Measurements from ENCODE around the gene GLTPD2.
"Not testable (repeated sequence)": the region's sequence is repeated elsewhere in the genome, so short reads cannot be mapped to it uniquely, and the experiment has no call there.

GLTPD2 gene

DNA sequence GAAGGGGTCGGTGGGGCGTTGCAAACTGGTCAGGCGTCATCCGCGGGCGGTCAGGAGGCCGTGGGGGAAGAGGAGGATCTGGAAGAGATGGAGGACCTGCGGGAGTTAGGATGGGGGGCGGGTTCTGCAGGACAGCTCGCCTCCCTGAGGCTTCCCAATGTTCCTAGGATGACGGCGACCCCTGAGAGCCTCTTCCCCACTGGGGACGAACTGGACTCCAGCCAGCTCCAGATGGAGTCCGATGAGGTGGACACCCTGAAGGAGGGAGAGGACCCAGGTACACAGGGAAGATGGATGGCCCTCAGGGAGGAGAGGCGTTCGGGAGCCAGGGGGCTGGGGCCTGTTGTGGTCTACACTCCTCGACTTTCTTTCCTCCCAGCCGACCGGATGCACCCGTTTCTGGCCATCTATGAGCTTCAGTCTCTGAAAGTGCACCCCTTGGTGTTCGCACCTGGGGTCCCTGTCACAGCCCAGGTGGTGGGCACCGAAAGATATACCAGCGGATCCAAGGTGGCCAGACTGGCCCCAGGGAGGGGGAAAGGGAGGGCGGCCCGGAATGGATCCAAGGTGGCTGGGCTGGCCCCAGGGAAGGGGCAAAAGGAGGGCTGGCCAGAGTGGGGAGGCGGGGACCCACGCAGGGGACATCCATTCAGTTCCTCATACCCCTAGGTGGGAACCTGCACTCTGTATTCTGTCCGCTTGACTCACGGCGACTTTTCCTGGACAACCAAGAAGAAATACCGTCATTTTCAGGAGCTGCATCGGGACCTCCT is 19.0 kb downstream of the GLTPD2 start:
- DNase-seq (ENCODE audit: low read depth in 1 of 2, low spot score in 1 of 2): no peak

DNA sequence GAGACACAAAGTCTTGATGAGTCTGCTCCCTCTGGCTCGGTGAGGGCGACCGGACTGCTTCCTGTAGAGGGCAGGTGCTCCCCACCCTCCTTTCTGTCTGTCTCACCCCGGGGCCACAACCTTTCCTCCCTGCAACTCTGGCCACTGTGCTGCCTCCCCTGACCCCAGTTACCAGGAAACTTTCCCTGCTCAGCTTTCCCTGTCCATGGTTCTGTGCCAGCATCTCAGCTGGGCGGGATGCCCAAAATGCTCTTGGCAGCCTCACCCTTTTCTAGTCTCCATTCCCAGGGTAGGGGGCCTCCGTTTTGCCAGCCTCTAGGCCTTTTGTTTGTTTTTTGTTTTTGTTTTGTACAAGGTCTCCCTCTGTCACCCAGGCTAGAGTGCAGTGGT is 19.6 kb downstream of the GLTPD2 start:
- no peak for DNase-seq (ENCODE audit: low read depth in 1 of 2, low spot score in 1 of 2)

DNA sequence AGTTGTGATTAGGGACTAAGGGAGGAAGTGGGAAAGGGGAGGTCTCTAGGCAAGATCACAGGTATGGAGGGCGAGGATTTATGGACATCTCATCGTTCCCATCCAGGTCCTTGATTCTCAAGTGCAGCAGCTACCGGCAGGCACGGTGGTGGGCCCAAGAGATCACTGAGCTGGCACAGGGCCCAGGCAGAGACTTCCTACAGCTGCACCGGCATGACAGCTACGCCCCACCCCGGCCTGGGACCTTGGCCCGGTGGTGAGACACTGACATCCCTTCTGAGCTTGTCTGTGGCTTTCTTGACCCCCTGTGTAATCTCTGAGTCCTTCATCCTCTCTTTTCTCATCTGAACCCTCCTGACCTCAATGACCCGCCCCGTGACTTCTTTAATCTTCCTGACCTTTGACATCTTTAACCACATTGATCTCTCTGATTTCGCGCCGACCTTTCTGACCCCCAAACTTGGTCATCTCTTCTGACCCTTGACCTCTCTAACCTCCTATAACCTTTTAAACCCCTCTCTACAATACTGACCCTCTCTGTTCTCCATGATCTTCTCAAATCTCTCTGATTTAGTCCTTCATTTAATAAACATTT is 22.0 kb downstream of the GLTPD2 start:
- DNase-seq (ENCODE audit: low read depth in 1 of 2, low spot score in 1 of 2): no peak

DNA sequence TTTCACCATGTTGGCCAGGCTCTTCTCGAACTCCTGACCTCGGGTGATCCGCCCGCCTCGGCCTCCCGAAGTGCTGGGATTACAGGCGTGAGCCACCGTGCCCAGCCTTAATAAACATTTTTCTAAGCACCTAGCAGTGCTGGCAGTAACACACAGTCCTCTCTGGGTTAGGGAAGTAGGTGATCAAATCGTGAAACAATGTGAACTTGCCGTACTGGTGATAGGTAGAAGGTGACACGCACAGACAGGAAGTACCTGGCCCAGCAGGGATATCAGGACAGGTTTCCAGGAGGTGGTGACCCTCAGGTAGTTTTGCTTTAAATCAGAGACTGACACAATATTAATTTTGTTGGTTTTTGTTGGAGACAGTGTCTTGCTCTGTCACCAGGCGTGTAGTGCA is 22.7 kb downstream of the GLTPD2 start:
- no peak for DNase-seq (ENCODE audit: low read depth in 1 of 2, low spot score in 1 of 2)

DNA sequence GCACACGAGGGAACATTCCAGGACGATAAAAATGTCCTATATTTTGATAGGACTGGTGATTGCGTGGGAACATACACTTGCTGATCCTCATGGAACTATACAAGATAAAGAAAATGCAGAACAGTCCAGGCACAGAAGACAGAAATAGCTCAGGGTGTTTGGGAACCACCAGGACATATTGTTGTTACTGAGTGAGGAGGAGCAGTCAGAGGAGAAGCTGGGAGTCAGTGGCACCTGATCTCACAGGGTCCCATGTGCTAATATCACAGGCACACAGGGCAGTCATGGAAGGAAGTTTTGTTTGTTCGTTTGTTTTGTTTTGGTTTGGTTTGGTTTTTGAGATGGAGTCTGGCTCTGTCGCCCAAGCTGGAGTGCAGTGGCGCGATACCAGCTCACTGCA is 23.9 kb downstream of the GLTPD2 start:
- no peak for DNase-seq (ENCODE audit: low read depth in 1 of 2, low spot score in 1 of 2)

DNA sequence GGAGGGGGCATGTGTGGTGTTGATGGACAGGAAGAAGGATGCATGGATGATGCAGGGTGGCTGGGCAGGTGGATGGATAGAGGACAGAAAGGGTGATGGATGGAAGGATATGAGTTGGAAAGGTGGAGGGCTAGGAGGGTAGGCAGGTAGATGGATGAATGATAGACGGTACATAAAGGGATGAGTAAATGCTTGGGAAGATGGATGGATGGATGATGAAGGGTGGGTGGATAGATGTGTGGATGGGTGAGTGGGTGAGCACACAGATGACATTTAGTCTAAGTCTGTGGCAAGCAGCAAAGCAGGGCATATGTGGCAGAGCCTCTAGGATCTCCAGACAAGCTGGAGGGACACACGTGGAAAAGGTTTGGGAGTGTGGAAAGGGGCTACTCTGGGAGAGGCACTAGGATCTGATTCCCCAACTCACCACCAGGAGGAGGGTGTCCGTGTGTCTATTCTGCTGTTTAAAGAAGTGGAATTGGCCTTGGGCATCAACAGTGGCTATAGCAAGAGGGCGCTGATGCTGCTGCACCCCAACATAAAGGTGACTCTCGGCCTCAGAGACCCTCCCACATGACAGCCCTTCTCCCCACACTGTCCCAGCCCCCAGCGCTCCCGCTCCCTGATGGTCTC is 26.4 kb downstream of the GLTPD2 start:
- no peak for DNase-seq (ENCODE audit: low read depth in 1 of 2, low spot score in 1 of 2)

DNA sequence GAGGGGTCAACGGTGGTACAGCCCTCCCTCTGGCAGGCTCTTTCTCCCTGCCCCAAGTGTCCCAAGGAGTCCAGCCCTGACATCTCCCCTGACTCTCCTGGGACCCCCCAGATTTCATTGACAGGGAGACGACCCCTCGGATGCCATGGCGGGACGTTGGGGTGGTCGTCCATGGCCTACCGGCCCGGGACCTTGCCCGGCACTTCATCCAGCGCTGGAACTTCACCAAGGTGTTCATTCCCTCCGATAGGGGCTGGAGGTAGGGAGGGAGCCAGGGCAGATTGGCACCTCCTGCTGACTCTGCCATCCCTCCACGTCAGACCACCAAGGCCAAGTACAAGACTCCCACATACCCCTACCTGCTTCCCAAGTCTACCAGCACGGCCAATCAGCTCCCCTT is 28.1 kb downstream of the GLTPD2 start:
- DNase-seq (ENCODE audit: low read depth in 1 of 2, low spot score in 1 of 2): no peak

DNA sequence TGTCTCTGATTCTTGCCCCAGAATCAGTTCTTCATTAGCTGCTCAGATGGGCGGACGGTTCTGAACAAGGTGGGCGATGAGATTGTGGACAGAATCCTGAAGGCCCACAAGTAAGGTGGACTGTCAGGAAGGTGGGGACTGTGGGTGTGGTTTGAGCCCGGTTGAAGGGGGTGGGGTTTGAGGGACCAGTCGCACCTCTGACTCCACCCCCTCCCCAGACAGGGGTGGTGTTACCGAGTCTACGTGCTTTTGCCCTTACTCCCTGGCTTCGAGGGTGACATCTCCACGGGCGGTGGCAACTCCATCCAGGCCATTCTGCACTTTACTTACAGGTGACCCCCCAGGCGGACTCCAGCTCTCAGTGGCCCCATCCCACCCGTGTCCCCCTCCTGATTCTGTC is 29.5 kb downstream of the GLTPD2 start:
- DNase-seq (ENCODE audit: low read depth in 1 of 2, low spot score in 1 of 2): no peak

DNA sequence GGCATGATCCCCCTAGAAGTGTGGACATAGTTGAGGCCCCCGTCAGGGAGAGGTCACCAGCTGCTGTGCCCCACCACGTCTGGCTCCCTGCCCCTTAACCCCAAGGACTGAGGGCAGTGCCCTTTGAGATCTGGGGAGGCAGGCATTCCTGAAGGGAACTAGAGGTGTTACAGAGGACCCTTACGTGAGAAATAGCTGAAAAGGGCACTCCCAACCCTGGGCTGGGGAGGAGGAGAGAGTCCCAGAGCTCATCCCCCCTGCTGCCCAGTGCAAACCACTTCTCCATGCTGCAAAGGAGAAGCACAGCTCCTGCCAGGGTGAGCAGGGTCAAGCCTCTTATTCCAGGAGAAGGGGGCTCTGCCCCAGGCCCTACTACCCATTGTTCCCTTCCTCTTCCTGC is 34.1 kb downstream of the GLTPD2 start:
- DNase-seq (ENCODE audit: low read depth in 1 of 2, low spot score in 1 of 2): no peak

DNA sequence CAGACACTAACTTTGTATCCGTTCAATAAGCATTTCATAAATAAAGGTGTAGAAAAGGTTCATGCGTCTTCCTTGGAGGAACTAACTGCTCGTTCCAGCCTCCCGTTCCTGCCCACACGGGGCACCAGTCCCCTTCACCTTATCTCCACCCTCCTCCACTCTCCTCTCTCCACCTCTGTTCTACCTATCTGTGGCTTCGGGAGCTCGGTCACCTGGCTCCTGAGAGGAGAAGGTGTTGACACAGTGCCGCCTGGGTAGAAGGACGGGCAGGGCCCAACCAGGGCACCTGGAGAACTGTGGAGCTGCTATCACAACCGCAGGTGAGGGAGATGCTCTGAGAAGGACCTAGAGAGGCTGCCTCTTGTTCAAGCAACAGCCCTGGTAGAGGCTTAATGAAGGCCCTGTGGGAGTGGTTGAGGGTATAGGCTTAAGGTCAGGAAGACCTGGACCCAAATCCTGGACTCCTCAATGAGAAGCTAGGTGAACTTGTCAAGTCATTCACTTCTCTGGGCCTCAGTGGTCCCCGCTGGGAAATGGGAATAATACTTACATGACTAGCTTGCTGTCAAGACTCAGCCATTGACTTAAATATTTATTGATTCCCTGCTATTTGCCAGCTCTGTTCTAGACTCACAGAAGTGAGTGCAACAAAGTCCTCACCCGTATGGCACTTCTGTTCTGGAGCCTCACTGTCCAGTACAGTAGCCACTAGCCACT is 34.8 kb downstream of the GLTPD2 start:
- DNase-seq (ENCODE audit: low read depth in 1 of 2, low spot score in 1 of 2): no peak

DNA sequence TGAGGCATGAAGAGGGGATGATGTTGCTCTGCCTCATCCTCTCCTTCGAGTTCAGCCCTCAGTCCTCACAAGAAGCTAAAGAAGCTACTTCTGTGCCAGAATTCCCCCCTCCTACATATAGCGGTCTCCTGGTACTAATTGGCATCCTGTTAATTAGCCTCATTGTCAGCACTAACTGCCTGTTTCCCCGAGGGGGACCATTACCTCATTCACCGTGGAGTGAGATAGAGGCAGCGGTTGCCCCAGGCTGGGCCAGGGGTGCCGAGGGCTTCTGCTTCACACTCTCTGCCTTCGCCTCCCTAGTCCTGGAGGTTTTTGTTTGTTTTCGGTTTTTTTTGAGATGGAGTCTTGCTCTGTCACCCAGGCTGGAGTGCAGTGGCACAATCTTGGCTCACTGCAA is 38.6 kb downstream of the GLTPD2 start:
- no peak for DNase-seq (ENCODE audit: low read depth in 1 of 2, low spot score in 1 of 2)

DNA sequence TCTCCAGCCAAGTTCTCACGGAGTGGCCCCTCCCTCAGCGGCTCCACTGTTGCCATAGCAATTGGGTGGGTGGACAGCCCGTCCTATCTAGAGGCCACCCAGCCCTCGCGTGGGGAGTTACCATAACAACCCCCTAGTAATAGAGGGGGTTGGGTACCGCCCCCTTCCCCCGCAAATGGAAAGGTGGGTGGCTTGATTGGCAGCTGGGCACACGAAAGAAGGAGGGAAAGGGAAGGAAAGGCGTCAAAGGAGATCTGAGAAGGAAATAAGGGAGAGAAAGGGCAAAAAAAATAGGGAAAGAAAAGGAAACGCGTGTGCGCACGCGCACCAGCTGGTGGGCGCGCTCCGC is 44.0 kb downstream of the GLTPD2 start:
- not testable (repeated sequence) for DNase-seq (ENCODE audit: low read depth in 1 of 2, low spot score in 1 of 2)

DNA sequence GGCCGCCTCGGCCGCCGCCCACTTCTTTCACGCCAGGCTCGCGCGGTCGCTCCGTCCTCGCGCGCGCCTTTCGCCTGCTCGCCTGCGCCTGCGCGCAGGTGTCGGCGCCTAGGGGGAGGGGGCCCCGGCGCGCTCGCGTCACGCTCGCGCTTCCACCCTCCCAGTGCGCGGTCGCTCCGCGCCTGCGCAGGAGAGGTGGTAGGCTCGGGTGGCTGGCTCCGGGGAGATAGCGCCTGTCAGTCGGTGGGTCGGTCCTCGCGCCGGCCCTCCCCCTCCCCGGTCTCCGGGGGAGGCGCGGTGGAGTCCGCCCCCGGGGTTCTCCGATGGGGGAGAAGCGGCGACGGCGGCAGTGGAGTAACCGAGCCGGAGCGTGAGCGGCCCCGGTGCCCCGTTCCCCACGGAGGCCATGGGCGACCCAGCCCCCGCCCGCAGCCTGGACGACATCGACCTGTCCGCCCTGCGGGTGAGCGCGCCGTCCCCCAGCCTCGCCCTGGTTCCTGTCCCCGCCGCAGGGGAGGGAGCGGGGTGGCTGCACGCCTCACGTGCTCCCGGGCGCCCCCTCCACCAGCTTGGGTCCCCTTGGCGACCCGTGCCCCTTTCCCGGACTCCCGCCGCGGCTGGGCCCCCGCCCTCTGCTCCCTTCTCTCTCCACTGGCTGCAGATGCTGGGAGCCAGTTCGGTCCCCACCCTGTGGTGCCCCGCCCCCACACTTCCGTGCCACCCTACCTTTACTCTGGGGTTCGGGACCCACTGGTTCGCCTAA is 44.6 kb downstream of the GLTPD2 start, which contains the start of gene MINK1:
Gene MINK1 (plus strand): TSS at position 163 of the 763 bp plus-strand sequence. CDS start 244 bp downstream, at position 407.
- DNase-seq (ENCODE audit: low read depth in 1 of 2, low spot score in 1 of 2): peak; percentile 76 to 81

DNA sequence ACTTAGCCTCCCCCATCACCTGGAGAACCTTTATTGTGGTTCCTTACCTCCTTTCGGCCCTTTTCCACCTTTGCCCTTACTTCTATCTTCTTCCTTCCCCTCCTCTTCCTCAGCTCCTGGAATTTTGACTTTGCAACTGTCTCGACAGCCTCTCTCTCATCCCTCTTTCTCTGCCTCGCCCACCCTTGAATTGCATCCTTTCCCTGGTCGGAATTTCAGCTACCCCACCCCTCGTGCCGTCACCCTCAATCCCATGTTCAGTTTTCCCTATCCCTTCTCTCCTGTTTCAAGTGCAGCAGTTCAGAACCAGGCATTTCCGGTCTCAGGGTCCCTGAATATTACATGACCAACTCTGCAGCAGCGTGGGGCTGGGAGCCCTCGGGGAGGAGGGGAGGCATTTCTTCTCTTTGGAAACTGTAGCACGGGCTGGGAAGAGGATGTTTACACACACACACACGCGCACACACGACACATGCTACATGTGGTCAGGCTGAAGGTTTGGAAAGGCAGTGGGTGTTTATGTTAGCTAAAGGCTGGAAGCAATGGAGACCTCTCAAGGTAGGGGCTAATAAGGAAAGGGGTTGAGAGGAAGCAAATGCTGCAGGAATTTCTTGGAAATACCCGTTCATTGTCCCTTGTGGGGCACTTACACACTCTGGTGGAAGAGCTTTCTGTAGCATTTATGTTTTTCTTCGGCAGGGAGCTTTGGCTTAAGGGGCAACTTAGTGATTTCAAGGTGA is 45.3 kb downstream of the GLTPD2 start:
- peak in 1 of 2 donors; percentile 4 for DNase-seq (ENCODE audit: low read depth in 1 of 2, low spot score in 1 of 2)

DNA sequence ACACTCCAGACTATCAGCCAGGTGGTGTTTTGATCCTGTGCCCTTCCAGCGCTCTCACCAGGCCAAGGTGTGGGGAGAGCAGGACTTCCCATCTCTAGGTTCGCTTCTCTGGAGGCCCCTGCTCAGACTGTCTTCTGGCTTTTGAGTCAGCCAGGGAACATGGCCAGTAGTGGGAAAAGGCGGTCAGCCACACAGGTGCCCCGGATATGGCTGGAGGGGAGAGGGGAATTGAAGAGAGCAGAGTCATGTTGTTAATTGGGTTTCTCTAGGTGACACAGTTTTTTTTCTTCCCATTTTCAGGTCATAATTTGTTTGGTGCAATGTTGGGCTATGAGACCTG is 45.9 kb downstream of the GLTPD2 start:
- DNase-seq (ENCODE audit: low read depth in 1 of 2, low spot score in 1 of 2): no peak

DNA sequence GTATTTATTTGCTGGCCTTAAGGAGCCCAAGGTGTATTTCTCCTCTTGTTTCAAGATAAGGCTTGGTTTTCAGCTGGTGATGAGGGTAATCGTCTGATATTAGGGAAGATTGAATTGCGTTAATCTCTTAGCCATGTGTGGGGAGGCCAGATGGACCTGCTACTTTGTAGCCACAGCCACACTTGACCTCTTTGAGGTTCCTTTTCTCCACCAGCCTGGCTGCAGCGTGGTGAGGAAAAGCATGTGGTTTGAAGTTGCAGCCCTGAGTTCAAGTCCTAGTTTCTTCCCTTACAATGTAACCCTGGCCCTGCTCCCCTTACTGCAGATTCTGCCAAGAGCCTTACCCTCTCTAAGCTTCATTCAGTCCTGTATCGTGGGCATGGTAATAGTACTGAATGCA is 47.5 kb downstream of the GLTPD2 start:
- DNase-seq (ENCODE audit: low read depth in 1 of 2, low spot score in 1 of 2): no peak

DNA sequence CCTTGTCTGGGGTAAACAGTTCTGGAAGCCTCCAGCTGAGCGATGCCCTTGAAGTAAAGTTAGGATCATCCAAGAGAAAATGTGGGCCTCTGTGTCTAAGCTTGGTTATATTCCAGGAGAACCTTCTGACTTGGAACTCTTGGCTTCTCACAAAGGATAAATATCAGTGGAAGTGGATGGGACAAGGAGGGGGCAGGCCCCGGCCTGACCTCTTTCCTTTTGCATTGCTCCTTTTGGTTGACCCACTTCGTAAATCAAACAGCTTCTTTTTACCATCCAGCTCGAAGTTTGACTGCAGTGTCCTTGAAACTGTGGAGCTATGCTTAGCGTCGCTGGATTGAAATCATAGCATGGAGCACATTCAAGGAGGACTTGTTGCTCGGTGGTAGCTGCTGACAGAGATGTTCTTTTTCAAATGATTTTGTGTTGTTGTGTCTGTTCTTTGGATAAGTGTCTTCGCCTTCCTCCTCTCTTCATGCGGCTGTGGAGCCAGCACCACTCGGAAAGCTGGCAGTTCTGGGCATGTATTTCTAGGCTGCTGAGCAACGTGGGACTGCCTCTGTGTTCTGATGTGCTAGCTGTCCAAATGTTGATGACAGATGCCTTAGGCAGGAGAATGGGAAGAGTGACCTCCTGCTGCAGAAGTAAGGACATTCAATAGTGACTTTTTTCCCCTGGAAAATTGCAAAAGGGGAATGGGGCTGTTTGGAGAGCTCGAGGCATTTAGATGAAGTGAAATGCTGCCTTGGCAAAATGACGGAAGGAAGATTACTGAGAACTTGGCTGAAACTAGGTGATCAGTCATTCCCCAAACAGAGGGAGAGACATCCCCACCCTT is 48.9 kb downstream of the GLTPD2 start:
- DNase-seq (ENCODE audit: low read depth in 1 of 2, low spot score in 1 of 2): no peak

DNA sequence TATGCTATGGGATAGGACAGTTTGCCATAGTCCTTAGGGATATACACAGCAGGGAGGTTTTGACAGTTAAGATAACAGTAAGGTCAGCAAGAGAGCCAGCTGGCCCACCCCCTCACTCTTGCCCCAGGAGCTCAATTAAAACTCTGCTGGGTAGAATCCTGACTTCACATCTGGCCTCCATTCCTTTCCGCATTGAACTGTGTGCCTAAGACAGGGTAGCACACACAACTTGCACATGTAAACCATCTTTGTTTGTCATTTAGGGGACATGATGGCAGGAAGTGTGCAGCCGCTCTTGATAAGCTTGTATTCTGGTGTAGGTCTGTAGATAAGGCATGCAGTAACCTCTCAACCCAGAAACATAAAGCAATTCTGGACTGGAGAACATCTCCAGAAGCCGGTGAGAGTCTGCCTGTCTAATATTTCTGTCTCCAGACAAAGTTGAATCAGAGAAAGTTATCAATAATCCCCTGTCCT is 49.6 kb downstream of the GLTPD2 start:
- no peak for DNase-seq (ENCODE audit: low read depth in 1 of 2, low spot score in 1 of 2)

DNA sequence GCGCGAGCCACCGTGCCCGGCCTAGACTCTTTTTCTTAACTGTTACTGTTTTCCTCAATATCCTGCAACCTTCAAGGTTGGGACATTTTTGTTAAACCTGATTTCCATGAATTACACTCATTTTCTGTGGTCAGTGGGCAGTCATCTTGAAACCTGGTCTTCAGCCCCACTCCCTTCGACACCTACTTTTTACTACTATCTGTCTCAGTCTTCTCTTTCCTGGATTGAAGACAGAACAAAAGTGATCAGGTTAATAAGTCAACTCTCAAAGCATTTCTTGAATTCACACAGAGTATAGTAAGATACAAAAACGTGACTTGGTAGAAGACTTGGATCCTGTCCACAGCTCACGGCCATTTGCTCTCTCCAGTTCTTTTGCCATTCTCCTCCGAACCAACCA is 50.5 kb downstream of the GLTPD2 start:
- no peak for DNase-seq (ENCODE audit: low read depth in 1 of 2, low spot score in 1 of 2)

Measured in activated CD4-positive, alpha-beta T cell treated with anti-CD3 and anti-CD28 coated beads, Interleukin-2, amount 50 U/mL, for 24 hours (primary cell).